Activated CD8-positive, alpha-beta memory T cell treated with anti-CD3 and anti-CD28 coated beads for 36 hours (primary cell): ENCODE data around the gene RUNX2. TPM values are rescaled to one million over a fixed set of nuclear protein-coding genes. Genes with fewer than 3 reads are reported as not detected.

Experiments used
- CTCF ChIA-PET: fragments of 350-600 bp; sonication (Branson Sonifier 250); formaldehyde crosslinking; loops from one replicate; lab custom pipeline; 2021; ENCODE audit warnings: antibody characterized with exemption; lab: Charles Lee
- POLR2A ChIA-PET: fragments of 350-600 bp; sonication (Branson Sonifier 250); formaldehyde crosslinking; loops from one replicate; lab custom pipeline; 2021; ENCODE audit warnings: antibody characterized with exemption; lab: Charles Lee
- total RNA-seq, 2 experiments: library from RNA; stranded (reverse); gene quantifications; one replicate each; pipeline ENCODE4 v1.2.3, GENCODE V29; 2021

The RUNX2 gene
- total RNA-seq, 2 experiments from 2014 or later: 22.2 to 23.6 TPM

GRCh38 chr6:45518013-45518720 lies 190.0 kb downstream of the RUNX2 start:
- ChIA-PET POLR2A (interaction anchor here (0.5 kb wide), 1 partner anchor 147 kb away, joined by 4 read pairs; no protein-coding TSS in a partner anchor), CTCF (no interaction called here)

GRCh38 chr6:45521226-45521625 lies 193.1 kb downstream of the RUNX2 start:
- POLR2A ChIA-PET: no interaction called here
- CTCF ChIA-PET: no interaction called here

GRCh38 chr6:45522486-45522885 lies 194.4 kb downstream of the RUNX2 start:
- POLR2A ChIA-PET: no interaction called here
- CTCF ChIA-PET: no interaction called here

GRCh38 chr6:45527210-45527609 lies 199.1 kb downstream of the RUNX2 start:
- POLR2A ChIA-PET: no interaction called here
- CTCF ChIA-PET: no interaction called here

GRCh38 chr6:45531999-45532595 lies 204.0 kb downstream of the RUNX2 start:
- POLR2A ChIA-PET: no interaction called here
- CTCF ChIA-PET: no interaction called here

GRCh38 chr6:45532721-45533210 lies 204.6 kb downstream of the RUNX2 start:
- POLR2A ChIA-PET: no interaction called here

GRCh38 chr6:45533386-45533785 lies 205.3 kb downstream of the RUNX2 start:
- ChIA-PET CTCF (no interaction called here), POLR2A (no interaction called here)

More at GRCh38 chr6:45532721-45533210, 204.6 kb downstream of the RUNX2 start:
- CTCF ChIA-PET: no interaction called here

GRCh38 chr6:45535933-45536332 lies 207.8 kb downstream of the RUNX2 start:
- ChIA-PET POLR2A (no interaction called here), CTCF (no interaction called here)

- ChIA-PET CTCF (no interaction called here), POLR2A (no interaction called here)
Measured at GRCh38 chr6:45537539-45537938, 209.4 kb downstream of the RUNX2 start.

GRCh38 chr6:45538641-45539547 lies 210.8 kb downstream of the RUNX2 start:
- CTCF ChIA-PET: no interaction called here
- POLR2A ChIA-PET: no interaction called here

- ChIA-PET POLR2A (no interaction called here), CTCF (no interaction called here)
Measured at GRCh38 chr6:45540375-45540920, 212.3 kb downstream of the RUNX2 start.

- ChIA-PET POLR2A (no interaction called here), CTCF (no interaction called here)
Measured at GRCh38 chr6:45541934-45542333, 213.8 kb downstream of the RUNX2 start.

GRCh38 chr6:45543298-45544235 lies 215.4 kb downstream of the RUNX2 start:
- ChIA-PET POLR2A (no interaction called here), CTCF (interaction anchor here (1.4 to 1.6 kb wide), 2 partner anchors 30 to 171 kb away, joined by 3 to 4 read pairs; no protein-coding TSS in a partner anchor)

- CTCF ChIA-PET: interaction anchor here (1.6 kb wide), 1 partner anchor 28 kb away, joined by 4 read pairs; no protein-coding TSS in a partner anchor
- POLR2A ChIA-PET: no interaction called here
Measured at GRCh38 chr6:45545416-45545815, 217.3 kb downstream of the RUNX2 start.

- ChIA-PET CTCF (no interaction called here), POLR2A (no interaction called here)
Measured at GRCh38 chr6:45548657-45549515, 220.8 kb downstream of the RUNX2 start.

- ChIA-PET POLR2A (no interaction called here), CTCF (no interaction called here)
Measured at GRCh38 chr6:45552536-45552935, 224.4 kb downstream of the RUNX2 start.

GRCh38 chr6:45553730-45554344 lies 225.7 kb downstream of the RUNX2 start:
- POLR2A ChIA-PET: no interaction called here
- CTCF ChIA-PET: no interaction called here
